Mesenchymal stem cell (in vitro differentiated cells and primary cell): ENCODE data around the gene PTPRN2.

Source experiments
- DNase-seq: peaks from one replicate; pipeline ENCODE4 v3.0.0-alpha.2; 2013
- H2AFZ ChIP-seq: one replicate; pipeline ENCODE4 v1.6.1; 2013; ENCODE audit warnings: low read depth, mild to moderate bottlenecking, control low read depth, inconsistent platforms, low read length, moderate library complexity
- H2AK5ac ChIP-seq: 2 replicates; pipeline ENCODE4 v1.6.1; 2013; ENCODE audit warnings: low read length, moderate library complexity, mild to moderate bottlenecking, inconsistent platforms; ENCODE audit not compliant: severe bottlenecking
- H2BK120ac ChIP-seq: one replicate; pipeline ENCODE4 v1.6.1; 2013; ENCODE audit warnings: low read depth, mild to moderate bottlenecking, inconsistent platforms, low read length, moderate library complexity
- H2BK12ac ChIP-seq, 2 experiments: one replicate each; pipeline ENCODE4 v1.6.1; 2013; ENCODE audit warnings: inconsistent platforms in 2 of 2, low read length in 2 of 2, mild to moderate bottlenecking in 2 of 2, moderate library complexity in 2 of 2, control low read depth in 1 of 2
- H2BK15ac ChIP-seq: one replicate; pipeline ENCODE4 v1.6.1; 2013; ENCODE audit warnings: mild to moderate bottlenecking, low read depth, inconsistent platforms; ENCODE audit not compliant: poor library complexity, severe bottlenecking
- H2BK5ac ChIP-seq: 2 replicates; pipeline ENCODE4 v1.6.1; 2013; ENCODE audit warnings: low read depth, mild to moderate bottlenecking, low read length, control low read depth, inconsistent platforms; ENCODE audit not compliant: poor library complexity, severe bottlenecking
- H3K14ac ChIP-seq, 2 experiments: one replicate each; pipeline ENCODE4 v1.6.1; 2013; ENCODE audit warnings: inconsistent platforms in 2 of 2, low read length in 2 of 2, control low read depth in 1 of 2, mild to moderate bottlenecking in 1 of 2, moderate library complexity in 1 of 2
- H3K18ac ChIP-seq, 2 experiments: one replicate each; pipeline ENCODE4 v1.6.1; 2013; ENCODE audit warnings: inconsistent platforms in 2 of 2, low read length in 2 of 2, control low read depth in 1 of 2, low read depth in 1 of 2, mild to moderate bottlenecking in 1 of 2
- H3K23ac ChIP-seq, 2 experiments: one replicate each; pipeline ENCODE4 v1.6.1; 2013; ENCODE audit warnings: inconsistent platforms in 2 of 2, low read length in 2 of 2, mild to moderate bottlenecking in 2 of 2, moderate library complexity in 2 of 2, control low read depth in 1 of 2
- H3K27ac ChIP-seq: 2 replicates; pipeline ENCODE4 v1.5.1; 2013; ENCODE audit warnings: mild to moderate bottlenecking, moderate library complexity, low read length, control low read depth, inconsistent platforms; ENCODE audit not compliant: poor library complexity, severe bottlenecking
- H3K27me3 ChIP-seq, 2 experiments: 2 replicates each; pipeline versions ENCODE4 v1.6.1 to v1.7.0; 2013; ENCODE audit warnings: low read length in 2 of 2, mild to moderate bottlenecking in 2 of 2, moderate library complexity in 2 of 2, control low read depth in 1 of 2, inconsistent platforms in 1 of 2; ENCODE audit not compliant: control insufficient read depth in 1 of 2, insufficient read depth in 1 of 2
- H3K36me3 ChIP-seq, 2 experiments: 2 replicates each; pipeline versions ENCODE4 v1.6.1 to v1.7.0; 2013; ENCODE audit warnings: low read length in 2 of 2, control low read depth in 1 of 2, inconsistent platforms in 1 of 2, low read depth in 1 of 2, mild to moderate bottlenecking in 1 of 2; ENCODE audit not compliant: insufficient read depth in 2 of 2, control insufficient read depth in 1 of 2
- H3K4ac ChIP-seq, 2 experiments: one replicate each; pipeline ENCODE4 v1.6.1; 2013; ENCODE audit warnings: inconsistent platforms in 2 of 2, low read length in 2 of 2, mild to moderate bottlenecking in 2 of 2, moderate library complexity in 2 of 2, control low read depth in 1 of 2, low read depth in 1 of 2
- H3K4me1 ChIP-seq: 2 replicates; pipeline ENCODE4 v1.6.1; 2013; ENCODE audit warnings: low read depth, low read length, control low read depth; ENCODE audit not compliant: control insufficient read depth, insufficient read depth
- H3K4me2 ChIP-seq: 2 replicates; pipeline ENCODE4 v1.6.1; 2013; ENCODE audit warnings: low read length, mild to moderate bottlenecking, inconsistent platforms; ENCODE audit not compliant: poor library complexity, severe bottlenecking
- H3K4me3 ChIP-seq, 2 experiments: 2 replicates each; pipeline versions ENCODE4 v1.5.1 to v1.7.0; 2013; ENCODE audit warnings: low read length in 2 of 2, mild to moderate bottlenecking in 2 of 2, control low read depth in 1 of 2, low read depth in 1 of 2; ENCODE audit not compliant: insufficient read depth in 1 of 2
- H3K79me1 ChIP-seq: replicated peaks from 2 replicates; pipeline ENCODE4 v1.6.1; 2013; ENCODE audit warnings: mild to moderate bottlenecking, control low read depth, low read length, inconsistent platforms; ENCODE audit not compliant: poor library complexity, severe bottlenecking
- H3K9ac ChIP-seq: 2 replicates; pipeline ENCODE4 v1.7.0; 2013; ENCODE audit warnings: mild to moderate bottlenecking, low read length, moderate library complexity
- H3K9me3 ChIP-seq: 2 replicates; pipeline ENCODE4 v1.7.0; 2013; ENCODE audit warnings: mild to moderate bottlenecking, low read length; ENCODE audit not compliant: control insufficient read depth
- H4K8ac ChIP-seq: one replicate; pipeline ENCODE4 v1.6.1; 2013; ENCODE audit warnings: inconsistent platforms, mild to moderate bottlenecking, low read length, moderate library complexity
- H4K91ac ChIP-seq: one replicate; pipeline ENCODE4 v1.6.1; 2013; ENCODE audit warnings: mild to moderate bottlenecking, low read length, inconsistent platforms
- WGBS: methylation state at CpG from one replicate; pipeline ENCODE4 v1.1.7; 2013; ENCODE audit warnings: mixed read lengths; 5-methylcytosine and 5-hydroxymethylcytosine counted together

Gene PTPRN2

GRCh38 chr7:157873181-157873580 is 714.4 kb downstream of the PTPRN2 start:
- no peak overlapping the region for H3K27ac ChIP-seq
- H3K9ac ChIP-seq, result no peak overlapping the region
- 85% methylated on average over 14 of the region's 30 CpGs for WGBS
- H2AFZ ChIP-seq, result no peak overlapping the region
- H2BK12ac ChIP-seq, result no peak overlapping the region
- H3K4ac ChIP-seq, result no peak overlapping the region
- no peak for DNase-seq
- H4K91ac ChIP-seq, result no peak overlapping the region
- H3K4me2 ChIP-seq, result no peak overlapping the region
- no peak overlapping the region for H3K4me3 ChIP-seq
- H2BK5ac ChIP-seq, result no peak overlapping the region
- no peak overlapping the region for H3K23ac ChIP-seq
- no peaks in the 10 kb centered on the region for H3K4me1 ChIP-seq
- no peak overlapping the region for H4K8ac ChIP-seq
- H3K79me1 ChIP-seq, result no peaks in the 10 kb centered on the region
- peaks cover 0 to 4% of the 10 kb centered on the region in 2 experiments for H3K27me3 ChIP-seq
- no peaks in the 10 kb centered on the region for H3K9me3 ChIP-seq
- H3K18ac ChIP-seq, result no peak overlapping the region
- no peak overlapping the region for H2AK5ac ChIP-seq
- H2BK120ac ChIP-seq, result no peak overlapping the region
- H3K36me3 ChIP-seq, result no peaks in the 10 kb centered on the region
- H3K14ac ChIP-seq, result no peak overlapping the region
- no peak overlapping the region for H2BK15ac ChIP-seq

- Histone ChIP-seq H3K36me3 (no peaks in the 10 kb centered on the region), H3K4ac (no peak overlapping the region), H3K4me2 (no peak overlapping the region), H3K18ac (no peak overlapping the region), H4K8ac (no peak overlapping the region), H3K79me1 (no peaks in the 10 kb centered on the region), H4K91ac (no peak overlapping the region), H3K14ac (no peak overlapping the region), H3K9me3 (no peaks in the 10 kb centered on the region), H2BK5ac (no peak overlapping the region), H2AK5ac (no peak overlapping the region), H3K27ac (no peak overlapping the region), H2BK120ac (no peak overlapping the region), H3K4me1 (no peaks in the 10 kb centered on the region), H3K9ac (no peak overlapping the region), H3K27me3 (peaks cover 0 to 4% of the 10 kb centered on the region in 2 experiments), H3K4me3 (no peak overlapping the region), H2AFZ (no peak overlapping the region), H2BK12ac (no peak overlapping the region), H3K23ac (no peak overlapping the region), H2BK15ac (no peak overlapping the region)
- DNase-seq, result no peak
- 87% methylated on average over 12 of the region's 12 CpGs for WGBS
Observed at GRCh38 chr7:157872447-157872846, 715.2 kb downstream of the PTPRN2 start.

GRCh38 chr7:157871681-157872080 is 715.9 kb downstream of the PTPRN2 start:
- Histone ChIP-seq H3K14ac (no peak overlapping the region), H2BK5ac (no peak overlapping the region), H4K91ac (no peak overlapping the region), H3K4ac (no peak overlapping the region), H2AFZ (no peak overlapping the region), H2BK120ac (no peak overlapping the region), H2BK15ac (no peak overlapping the region), H3K9me3 (no peaks in the 10 kb centered on the region), H3K27me3 (peaks cover 0 to 4% of the 10 kb centered on the region in 2 experiments), H2AK5ac (no peak overlapping the region), H3K4me1 (no peaks in the 10 kb centered on the region), H3K9ac (no peak overlapping the region), H3K27ac (no peak overlapping the region), H4K8ac (no peak overlapping the region), H3K23ac (no peak overlapping the region), H2BK12ac (no peak overlapping the region), H3K18ac (no peak overlapping the region), H3K79me1 (no peaks in the 10 kb centered on the region), H3K4me3 (no peak overlapping the region), H3K4me2 (no peak overlapping the region), H3K36me3 (no peaks in the 10 kb centered on the region)
- WGBS, result 88% methylated on average over 4 of the region's 4 CpGs
- DNase-seq, result no peak

GRCh38 chr7:157870644-157871290 is 716.9 kb downstream of the PTPRN2 start:
- Histone ChIP-seq H3K27me3 (peaks cover 0 to 4% of the 10 kb centered on the region in 2 experiments), H3K4me1 (no peaks in the 10 kb centered on the region), H2BK12ac (no peak overlapping the region), H3K9ac (no peak overlapping the region), H4K8ac (no peak overlapping the region), H3K9me3 (no peaks in the 10 kb centered on the region), H3K4ac (no peak overlapping the region), H3K4me3 (no peak overlapping the region), H3K27ac (no peak overlapping the region), H2BK15ac (no peak overlapping the region), H2BK120ac (no peak overlapping the region), H3K36me3 (no peaks in the 10 kb centered on the region), H3K79me1 (no peaks in the 10 kb centered on the region), H2BK5ac (no peak overlapping the region), H4K91ac (no peak overlapping the region), H3K4me2 (no peak overlapping the region), H3K14ac (no peak overlapping the region), H2AK5ac (no peak overlapping the region), H3K23ac (no peak overlapping the region), H2AFZ (no peak overlapping the region), H3K18ac (no peak overlapping the region)
- no peak for DNase-seq
- WGBS, result 73% methylated on average over 9 of the region's 11 CpGs
